ENCODE measurements around the gene TP53I13. TPM values are rescaled to one million over a fixed set of nuclear protein-coding genes. Genes with fewer than 3 reads are reported as not detected.

TP53I13 gene
- total RNA-seq, 2 donors from 2014 or later, result 48.8 to 67.0 TPM

DNA sequence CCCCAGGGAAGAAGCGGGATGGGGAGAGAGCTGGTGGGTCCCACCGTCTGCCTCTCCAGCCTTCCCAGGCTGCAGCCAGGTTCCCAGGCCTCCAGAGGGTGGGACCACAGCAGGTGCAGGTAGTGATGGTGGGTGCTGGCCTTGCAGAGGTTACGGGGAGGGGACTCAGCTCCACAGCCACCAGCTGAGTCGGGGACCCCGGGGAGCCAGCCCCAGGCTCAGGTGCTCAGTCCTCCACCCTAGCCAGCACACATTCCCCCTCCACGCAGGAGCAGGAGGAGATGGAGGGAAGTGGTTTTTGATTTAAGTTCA is 5.0 kb downstream of the TP53I13 start:
- Histone ChIP-seq H3K4me3 (no peak overlapping the region), H3K4me1 (peaks cover 0 to 43% of the 10 kb centered on the region in 2 donors), H3K27me3 (no peaks in the 10 kb centered on the region), H3K9me3 (no peaks in the 10 kb centered on the region), H3K27ac (peak overlapping the region in 1 of 2 donors; percentile 68), H3K36me3 (peaks cover 49% of the 10 kb centered on the region)
- DNase-seq (ENCODE audit: low spot score), result no peak
- TF ChIP-seq, protein P1, sequence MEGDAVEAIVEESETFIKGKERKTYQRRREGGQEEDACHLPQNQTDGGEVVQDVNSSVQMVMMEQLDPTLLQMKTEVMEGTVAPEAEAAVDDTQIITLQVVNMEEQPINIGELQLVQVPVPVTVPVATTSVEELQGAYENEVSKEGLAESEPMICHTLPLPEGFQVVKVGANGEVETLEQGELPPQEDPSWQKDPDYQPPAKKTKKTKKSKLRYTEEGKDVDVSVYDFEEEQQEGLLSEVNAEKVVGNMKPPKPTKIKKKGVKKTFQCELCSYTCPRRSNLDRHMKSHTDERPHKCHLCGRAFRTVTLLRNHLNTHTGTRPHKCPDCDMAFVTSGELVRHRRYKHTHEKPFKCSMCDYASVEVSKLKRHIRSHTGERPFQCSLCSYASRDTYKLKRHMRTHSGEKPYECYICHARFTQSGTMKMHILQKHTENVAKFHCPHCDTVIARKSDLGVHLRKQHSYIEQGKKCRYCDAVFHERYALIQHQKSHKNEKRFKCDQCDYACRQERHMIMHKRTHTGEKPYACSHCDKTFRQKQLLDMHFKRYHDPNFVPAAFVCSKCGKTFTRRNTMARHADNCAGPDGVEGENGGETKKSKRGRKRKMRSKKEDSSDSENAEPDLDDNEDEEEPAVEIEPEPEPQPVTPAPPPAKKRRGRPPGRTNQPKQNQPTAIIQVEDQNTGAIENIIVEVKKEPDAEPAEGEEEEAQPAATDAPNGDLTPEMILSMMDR (IDR thresholded peaks at IDR 0.05), result no peak

DNA sequence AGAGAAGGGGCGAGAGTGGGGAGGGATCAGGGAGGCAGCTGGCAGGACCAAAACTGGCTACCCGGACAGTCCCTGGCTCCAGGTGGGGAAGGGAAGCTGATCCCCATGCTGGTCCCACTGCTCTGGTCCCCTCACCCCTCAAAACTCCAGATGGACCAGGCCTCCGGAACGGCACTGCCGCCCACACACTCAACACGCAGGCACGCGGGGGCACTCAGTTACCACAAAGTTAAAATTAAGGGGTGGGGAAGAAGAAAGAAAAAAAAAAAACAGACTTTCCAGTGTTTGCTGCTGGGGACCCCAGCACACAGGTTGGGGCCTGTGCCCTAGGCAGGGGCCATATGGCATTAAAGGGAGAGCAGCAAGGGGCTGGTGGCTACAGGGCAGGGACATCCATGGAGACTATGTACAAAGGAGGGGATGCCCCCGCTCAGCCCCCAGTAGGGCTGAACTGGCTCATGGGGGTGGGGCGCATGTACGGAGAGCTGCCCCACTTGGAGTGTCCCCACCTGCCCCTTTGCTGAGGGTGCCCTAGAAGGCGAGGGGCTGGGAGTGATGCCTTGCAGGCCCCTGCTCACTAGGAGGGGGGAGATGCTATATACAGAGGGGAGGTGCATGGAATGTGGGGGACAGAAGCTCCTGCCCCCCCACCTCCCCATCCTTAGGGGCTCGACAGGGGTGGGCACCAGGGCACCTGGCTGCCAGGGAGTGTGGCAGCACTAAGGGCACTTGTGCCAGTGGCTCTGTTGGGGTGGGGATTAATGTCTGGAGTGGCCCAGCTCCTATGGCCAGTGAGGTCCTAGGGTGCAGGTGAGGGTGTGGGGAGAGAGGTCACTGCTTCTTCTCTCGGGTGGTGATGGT is 5.6 kb downstream of the TP53I13 start:
- DNase-seq (ENCODE audit: low spot score), result no peak
- no peaks in the 10 kb centered on the region for H3K27me3 ChIP-seq
- TF ChIP-seq, protein P1 (IDR thresholded peaks at IDR 0.05), result no peak
- peaks cover 0 to 41% of the 10 kb centered on the region in 2 donors for H3K4me1 ChIP-seq
- H3K9me3 ChIP-seq, result no peaks in the 10 kb centered on the region
- no peak overlapping the region for H3K4me3 ChIP-seq
- peaks cover 54% of the 10 kb centered on the region for H3K36me3 ChIP-seq
- H3K27ac ChIP-seq, result no peak overlapping the region

DNA sequence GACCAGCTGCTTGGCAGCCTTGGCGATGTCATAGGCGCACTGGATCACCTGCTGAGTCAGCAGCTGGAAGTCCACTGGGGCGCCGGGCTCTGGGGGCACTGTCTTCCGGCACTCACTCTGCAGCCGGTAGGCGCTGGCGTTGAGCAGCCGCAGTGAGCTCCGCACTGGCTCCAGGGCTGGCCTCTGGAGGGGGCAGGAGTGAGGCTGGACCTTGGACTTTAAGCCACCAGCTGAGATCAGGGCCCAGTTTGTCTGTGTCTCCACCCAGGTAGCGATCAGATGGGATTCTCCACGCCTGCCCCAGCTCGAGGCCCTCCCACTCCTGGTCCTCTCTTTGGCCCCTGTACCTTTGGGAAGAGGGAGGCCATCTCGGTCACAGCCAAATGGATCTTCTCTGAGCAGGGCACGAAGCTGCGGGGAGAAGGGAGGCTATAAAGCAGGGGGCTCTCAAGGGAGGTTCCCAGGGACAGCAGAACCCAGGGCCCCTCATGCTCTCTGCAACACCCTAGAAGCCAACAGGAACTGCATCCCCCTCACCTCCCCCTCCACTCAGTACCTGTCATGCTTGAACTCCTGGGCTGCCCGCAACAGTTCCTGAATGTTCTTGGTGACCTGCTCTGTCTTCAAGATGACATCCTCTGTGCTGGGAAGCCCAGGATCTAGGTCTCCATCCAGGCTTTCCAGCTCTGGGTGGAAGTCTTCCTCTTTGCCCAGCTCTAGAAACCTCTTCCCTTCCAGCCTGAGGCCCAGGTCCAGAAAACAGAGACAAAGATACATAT is 6.4 kb downstream of the TP53I13 start:
- Histone ChIP-seq H3K36me3 (peaks cover 63% of the 10 kb centered on the region), H3K9me3 (no peaks in the 10 kb centered on the region), H3K27me3 (no peaks in the 10 kb centered on the region), H3K27ac (no peak overlapping the region), H3K4me1 (peaks cover 0 to 35% of the 10 kb centered on the region in 2 donors), H3K4me3 (no peak overlapping the region)
- TF ChIP-seq, protein P1 (IDR thresholded peaks at IDR 0.05), result no peak
- DNase-seq (ENCODE audit: low spot score), result no peak

DNA sequence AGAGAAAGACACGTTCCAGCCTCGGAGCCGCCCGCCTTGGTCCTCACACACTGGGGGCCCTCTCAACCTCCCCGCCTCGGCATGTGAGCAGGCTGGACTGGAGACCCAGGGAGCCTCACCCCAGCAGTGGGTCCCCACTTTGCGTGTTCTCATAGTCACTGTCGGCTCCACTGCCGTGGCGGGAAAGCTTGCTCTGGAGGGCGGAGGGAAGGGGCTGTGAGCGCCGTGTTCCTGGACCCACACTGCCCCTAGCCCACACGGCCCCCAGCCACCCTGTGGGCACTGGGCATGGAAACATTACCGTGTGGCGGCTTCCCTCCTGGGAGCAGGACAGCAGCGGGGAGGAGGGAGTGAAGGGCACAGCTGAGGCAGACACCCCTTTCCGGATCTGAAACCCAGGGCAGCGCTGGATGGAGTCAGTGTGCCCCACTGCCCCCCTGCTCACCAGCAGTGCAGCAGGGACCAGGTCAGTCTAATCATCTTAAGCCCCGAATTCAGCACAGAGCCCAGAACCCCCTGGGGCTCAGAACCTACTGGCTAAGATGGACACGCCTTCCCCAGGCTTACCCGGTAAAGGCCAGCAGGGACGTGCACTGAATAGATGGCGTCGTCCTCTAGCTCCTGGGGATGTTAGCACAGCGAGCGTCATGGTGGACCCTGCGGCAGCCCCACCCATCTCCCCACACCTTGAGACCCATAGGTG is 7.2 kb downstream of the TP53I13 start:
- TF ChIP-seq, protein P1 (IDR thresholded peaks at IDR 0.05), result no peak
- Histone ChIP-seq H3K27ac (no peak overlapping the region), H3K4me1 (peaks cover 0 to 41% of the 10 kb centered on the region in 2 donors), H3K36me3 (peaks cover 69% of the 10 kb centered on the region), H3K9me3 (no peaks in the 10 kb centered on the region), H3K4me3 (no peak overlapping the region), H3K27me3 (no peaks in the 10 kb centered on the region)
- no peak for DNase-seq (ENCODE audit: low spot score)

DNA sequence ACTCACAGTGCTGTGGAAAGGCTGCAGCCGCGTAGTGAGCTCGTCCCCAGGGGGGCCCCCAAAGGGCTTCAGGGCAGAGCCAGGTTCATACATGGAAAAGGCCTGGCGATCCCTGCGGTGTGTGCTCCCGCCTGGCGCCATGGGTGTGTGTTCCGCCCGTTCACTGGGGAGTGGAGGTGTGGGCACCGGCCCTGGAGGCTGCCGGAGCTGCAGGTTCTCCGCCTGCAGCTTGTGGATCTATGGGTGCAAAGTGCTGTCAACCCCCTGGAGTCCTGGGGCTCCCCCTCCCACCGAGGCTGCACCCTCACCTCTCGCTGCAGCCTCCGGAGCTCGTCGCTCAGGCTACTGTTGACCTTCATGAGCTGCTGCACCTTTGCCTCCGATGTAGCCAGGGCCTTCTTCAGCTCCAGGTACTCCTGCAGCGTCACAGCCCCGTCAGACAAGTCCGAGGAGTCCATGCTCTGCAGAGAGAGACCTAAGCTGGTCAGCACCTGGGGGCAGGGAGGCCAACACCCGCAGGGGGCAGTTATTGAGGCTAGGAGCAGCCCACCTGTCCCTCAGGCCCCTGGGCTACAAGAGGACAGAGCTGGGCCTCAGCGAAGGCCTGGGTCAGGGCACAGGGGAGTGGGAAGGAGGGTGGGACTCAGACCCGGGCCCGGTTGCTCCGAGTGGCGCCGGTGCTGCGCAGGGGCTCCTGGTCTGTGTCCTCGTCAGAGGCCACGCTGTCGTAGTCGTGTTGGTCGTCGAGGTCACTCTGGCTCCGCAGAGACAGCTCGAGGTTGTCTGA is 7.9 kb downstream of the TP53I13 start:
- TF ChIP-seq, protein P1 (IDR thresholded peaks at IDR 0.05), result no peak
- DNase-seq (ENCODE audit: low spot score), result no peak
- Histone ChIP-seq H3K9me3 (no peaks in the 10 kb centered on the region), H3K36me3 (peaks cover 76% of the 10 kb centered on the region), H3K27me3 (no peaks in the 10 kb centered on the region), H3K4me3 (no peak overlapping the region), H3K27ac (no peak overlapping the region), H3K4me1 (peaks cover 0 to 39% of the 10 kb centered on the region in 2 donors)

All from right atrium auricular region (tissue), 2 donors.